Tibial nerve (tissue), 3 donors: ENCODE data around the gene SMPD1.

Source experiments
- CTCF ChIP-seq, 5 experiments: fragments of 200-600 bp in 3 of 5; fragments of 450-650 bp in 2 of 5; sonication (generic) in 3 of 5; IDR thresholded peaks; one replicate each; pipeline ENCODE4 v1.5.1; 2016 to 2019; ENCODE audit warnings: antibody characterized with exemption in 5 of 5, mild to moderate bottlenecking in 3 of 5, moderate library complexity in 2 of 5
- POLR2A ChIP-seq, 2 donors: fragments of 450-650 bp; IDR thresholded peaks; one replicate each; pipeline ENCODE4 v1.6.1; 2017; ENCODE audit warnings: antibody characterized with exemption in 2 of 2, mild to moderate bottlenecking in 2 of 2, moderate library complexity in 2 of 2

- TF ChIP-seq CTCF (IDR thresholded peaks at IDR 0.05) (no peak), POLR2A (IDR thresholded peaks at IDR 0.05) (no peak)
These were observed 52.2 kb downstream of the SMPD1 start for GRCh38 chr11:6442441-6442840.
